ENCODE measurements around the gene NPAS2.

Gene NPAS2

DNA sequence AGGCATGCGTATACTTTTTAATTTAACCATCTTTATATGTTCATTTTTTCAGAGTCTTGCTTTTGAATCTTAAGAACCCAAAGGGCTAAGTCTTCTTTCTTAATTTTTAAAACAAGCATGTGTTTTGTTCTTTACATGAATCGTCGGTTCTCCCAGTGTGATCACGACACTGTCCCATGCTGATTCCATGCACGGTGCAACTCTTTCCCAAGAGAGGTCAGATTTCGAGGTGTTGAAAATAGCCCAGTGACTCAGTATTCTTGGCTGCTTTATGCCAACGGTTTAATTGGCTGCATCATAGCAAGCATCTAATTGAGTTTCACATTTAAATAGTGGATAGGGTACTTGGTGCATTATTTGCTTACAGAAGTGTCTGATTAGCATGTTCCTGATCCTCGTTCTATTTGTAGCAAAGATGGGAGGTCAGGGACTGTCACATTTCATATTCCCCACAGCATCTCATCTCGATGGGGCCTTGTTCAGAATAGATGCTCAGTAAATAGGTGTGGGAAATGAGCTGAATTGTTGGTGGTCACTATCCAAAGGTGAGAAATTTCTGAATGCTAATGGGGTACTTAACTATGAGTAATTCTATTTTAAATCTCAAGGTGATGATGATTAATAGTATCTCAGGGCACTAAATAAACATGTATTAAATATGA lies 2.8 kb downstream of the NPAS2 start:
- no peak for DNase-seq

GRCh38 chr2:100823665-100824438 lies 3.9 kb downstream of the NPAS2 start:
- no peak for DNase-seq

DNA sequence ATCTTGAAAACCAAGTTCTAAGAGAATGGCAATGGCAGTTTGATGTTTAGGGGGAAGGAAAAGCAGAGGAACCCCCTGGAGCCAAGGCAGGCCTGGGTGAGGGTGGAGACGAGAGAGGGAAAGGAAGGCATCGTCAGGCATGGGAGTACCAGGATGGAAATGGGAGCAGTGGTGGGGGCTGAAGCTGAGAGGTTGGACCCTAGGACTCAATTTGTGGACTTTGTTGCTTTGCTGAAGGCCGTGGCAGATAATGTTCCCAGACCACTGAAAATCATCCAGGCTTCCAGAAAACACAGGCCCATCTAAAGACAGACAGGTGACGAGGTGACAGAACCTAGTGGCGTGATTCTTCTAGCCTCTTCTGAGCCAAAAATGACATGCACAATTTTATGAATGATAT lies 4.9 kb downstream of the NPAS2 start:
- no peak for DNase-seq

GRCh38 chr2:100826494-100826893 lies 6.6 kb downstream of the NPAS2 start:
- DNase-seq: no peak

- no peak for DNase-seq
Measured at GRCh38 chr2:100831158-100831750, 11.3 kb downstream of the NPAS2 start.

DNA sequence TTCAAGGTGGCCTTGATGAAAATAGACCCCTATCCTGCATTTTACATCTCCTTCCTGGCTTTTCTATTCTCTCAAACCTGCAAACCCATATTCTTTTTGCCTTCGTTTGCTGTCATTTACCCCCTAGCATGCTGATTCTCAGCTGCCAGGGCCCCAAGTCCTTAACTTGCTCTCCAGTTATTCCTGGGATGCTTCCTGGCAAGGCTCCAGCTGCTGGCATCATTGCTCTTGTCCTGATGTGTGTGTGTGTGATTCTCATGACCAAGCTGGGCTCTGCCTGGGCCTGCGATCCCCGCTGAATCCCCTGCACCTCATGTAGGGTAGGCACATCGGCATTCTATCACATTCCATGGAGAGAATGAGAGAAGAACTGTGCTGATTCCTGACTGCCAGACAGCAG lies 11.9 kb downstream of the NPAS2 start:
- DNase-seq: no peak

DNA sequence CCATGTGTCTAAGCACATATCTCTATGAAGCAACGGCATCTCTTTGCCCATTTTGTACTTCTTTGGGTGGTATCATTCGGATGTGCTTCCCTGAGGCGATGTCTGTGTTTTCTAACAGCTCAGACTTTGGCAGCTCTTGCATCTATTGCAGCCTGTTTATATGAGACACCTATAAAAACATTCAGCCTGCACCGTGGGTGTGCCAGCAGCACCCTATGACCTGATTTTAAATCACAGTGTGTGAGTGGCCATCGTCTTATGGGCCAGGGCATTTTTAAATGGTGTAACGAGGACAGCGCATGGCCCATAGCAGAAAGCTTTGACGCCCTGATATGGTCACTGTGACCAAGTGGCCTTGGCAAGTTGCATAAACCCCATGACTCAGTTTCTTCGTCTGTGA lies 12.9 kb downstream of the NPAS2 start:
- no peak for DNase-seq

GRCh38 chr2:100833331-100833730 lies 13.4 kb downstream of the NPAS2 start:
- no peak for DNase-seq

GRCh38 chr2:100834221-100834620 lies 14.3 kb downstream of the NPAS2 start:
- DNase-seq: no peak

DNA sequence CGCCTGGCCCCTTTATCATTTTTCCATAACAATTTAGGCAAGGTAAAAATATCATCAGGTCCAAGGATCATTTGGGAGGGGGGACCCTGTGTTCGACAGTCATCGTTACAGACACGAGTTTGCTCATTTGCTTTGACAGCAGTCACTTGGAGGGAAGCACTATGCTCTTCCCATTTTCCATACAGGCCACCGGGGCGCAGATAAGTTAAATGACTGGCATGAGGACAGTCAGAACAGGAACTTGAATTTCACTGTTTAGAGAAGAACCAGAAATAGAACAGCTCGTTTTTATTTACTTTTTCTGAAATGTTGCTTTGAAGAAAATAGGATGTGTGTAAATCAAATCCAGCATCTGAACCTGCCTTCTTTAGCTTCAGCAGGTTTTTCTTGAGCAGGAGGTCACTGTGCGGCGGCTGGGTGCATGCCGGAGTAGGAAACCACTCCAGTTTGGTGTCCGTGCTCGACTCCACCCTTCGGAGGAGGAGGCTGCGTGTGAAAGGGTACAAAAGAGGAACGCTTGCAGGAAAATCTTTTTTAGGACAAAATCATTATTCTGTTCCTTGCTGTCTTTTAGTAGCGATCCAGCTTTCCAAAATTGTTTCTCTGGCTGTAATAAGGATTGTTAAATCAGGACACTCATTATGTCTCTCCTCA lies 15.2 kb downstream of the NPAS2 start:
- no peak for DNase-seq

GRCh38 chr2:100840519-100840918 lies 20.6 kb downstream of the NPAS2 start:
- no peak for DNase-seq

DNA sequence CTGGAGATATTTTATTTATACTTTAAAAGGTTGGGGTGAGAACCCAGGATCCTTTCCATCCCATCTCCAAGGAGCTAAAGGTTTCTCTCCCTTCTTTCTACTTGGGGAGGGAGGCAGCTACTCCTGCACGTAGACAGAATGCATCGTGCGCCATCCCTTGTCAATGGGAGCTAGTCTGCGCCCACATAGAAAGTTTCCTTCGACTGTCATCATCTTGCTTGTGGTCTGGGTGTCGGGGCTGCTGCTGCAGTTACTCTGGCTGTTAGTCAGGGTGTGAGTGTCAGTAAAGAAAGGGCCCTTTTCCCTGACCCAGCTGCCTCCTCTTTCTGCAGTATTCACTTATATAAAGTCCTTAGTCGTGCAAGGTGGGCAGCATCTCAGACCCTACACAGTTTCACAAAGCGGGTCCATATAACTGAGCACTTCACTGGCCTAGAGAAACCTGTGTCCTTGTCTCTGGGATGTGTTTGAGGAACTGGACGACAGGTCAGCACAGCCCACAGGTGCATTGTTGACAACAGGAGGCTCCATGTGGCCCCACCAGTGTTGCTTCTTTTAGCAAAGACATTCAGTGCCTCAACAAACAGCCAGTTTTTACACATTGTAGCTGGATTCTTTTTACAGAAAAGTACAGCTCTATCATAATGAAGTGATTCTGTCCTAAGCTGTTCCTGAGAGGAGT lies 22.4 kb downstream of the NPAS2 start:
- no peak for DNase-seq

DNA sequence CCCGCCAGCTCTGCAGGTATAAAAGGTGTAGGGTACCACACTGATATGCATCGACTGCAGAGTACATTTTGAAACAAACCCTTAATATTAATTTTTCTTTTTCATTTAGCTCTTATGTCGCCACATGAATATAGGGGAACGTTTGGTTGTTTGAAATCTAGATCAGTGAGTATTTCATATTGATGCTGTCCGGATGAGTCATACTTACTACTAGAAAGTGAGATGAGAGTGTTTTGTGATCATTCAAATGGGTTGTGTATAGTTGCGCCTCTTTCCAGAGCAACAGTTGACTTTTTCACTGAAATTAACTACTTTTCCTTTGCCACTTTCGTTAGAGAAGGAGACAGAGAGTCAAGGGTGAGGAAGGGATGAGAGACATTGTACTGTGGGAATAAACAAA lies 24.6 kb downstream of the NPAS2 start:
- DNase-seq: no peak

DNA sequence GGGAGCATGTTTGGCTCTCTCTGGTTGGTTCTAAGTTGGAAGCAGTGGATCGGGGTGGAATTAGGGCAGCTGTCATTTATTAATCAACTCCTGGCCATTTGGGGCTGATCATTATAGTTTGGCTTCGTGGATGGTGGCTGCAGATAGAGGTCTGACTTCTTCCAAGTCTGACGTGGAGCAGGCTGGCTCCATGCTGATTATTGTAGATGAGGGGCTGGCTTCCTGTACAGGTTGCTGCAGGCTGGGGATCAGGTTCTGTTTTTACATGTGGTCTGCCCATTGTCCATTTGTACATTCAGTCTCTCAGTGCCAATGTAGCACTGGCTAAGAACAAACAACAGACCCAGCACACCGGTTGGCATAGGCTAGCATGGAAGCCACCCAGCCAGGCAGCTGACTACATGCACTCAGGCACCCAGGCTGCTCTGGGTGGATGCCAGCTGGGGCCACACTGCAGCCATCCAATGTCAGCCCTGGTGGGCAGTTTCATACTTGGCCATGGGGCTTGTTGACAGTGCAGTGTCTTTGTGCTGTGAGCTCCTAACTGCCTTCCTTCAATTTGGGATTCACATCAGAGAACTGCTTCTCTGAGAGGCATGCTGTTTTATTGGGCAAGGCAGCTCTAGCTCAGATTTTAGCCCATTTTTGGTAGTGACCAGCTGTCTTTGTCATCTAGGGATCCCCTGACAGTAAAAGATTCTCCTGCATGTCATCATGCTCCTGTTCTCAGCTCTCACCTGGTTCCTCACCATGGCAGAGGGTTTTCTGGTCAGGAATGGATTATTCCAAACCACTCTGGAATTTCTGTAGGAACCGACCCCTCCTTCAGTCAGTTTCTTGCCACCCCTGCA lies 25.4 kb downstream of the NPAS2 start:
- no peak for DNase-seq

DNA sequence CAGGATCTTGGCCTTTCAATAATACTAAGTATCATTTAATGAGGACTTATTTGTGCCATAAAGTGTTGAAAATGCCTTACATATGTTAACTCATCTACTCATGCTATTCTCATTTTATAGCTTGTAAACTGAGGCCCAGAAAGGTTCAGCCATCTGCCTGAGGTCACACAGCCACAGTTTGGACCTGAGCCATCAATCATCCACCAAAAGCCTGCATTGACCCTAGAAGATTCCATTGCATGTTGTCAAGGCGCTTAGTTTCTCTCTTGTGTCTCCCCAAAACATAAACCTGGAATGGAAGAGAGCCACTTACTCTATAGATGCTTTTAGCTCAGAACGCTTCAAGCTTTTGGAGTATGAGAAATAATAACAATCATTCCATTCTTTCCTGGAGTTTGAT lies 26.8 kb downstream of the NPAS2 start:
- DNase-seq: no peak

DNA sequence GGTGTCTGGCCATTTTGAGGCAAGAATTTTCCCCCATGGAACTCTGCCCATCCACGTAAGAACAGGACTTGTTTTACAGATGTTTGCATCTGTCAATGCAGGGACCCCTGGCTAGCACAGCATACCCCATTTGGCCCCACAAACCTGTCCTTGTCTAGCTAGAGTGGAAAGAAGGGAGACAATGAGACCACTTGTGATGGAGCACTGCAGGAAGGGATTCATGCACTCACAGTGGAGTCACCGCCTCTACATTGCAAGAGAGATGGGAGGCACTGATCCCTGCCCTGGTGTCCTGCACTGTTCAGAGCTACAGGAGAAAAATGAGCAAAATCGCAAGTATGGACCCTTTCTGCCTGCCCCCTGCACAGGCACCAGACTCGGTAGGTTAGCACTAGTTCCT lies 32.5 kb downstream of the NPAS2 start:
- DNase-seq: no peak

DNA sequence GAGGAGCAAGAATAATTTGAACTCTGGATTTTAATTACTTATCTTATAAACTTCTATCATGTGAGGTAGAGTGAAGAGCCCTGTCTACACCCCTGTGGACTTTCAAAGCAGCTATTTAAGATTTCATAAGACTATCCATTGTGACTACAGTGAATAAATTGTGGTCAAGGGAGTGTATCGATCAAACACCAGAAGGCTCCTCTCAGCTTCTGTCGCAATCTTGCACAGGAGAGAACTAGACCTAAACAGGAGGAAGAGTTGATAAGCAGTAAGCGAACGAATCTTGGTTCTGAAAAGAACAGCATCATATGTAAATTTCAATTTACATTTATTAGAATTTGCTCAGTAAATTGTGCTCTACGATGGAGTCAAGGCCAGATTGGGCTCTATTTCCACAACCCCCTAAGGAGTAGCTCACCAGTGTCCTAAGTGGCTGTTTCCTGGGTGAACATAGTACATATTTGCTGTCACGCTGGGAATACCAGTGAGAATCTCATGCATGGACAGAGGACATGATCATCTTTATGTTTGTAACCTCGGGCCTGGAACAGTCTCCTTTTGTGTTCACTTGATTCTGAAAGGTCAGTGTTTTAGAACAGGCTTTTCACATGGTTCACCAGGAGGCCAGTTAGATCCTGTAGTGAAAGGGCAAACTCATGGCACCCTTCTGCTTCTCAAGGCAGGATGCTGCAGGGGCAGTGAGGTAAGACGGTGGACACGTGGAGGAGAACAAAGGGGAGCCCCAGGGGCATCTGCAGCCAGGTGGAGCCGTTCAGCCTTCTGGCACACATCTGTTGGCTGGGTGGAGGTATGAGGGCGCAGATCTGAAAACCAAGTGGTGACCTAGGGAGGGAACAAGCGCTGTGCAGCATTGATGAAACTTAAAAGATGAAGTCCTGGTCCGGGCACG lies 33.3 kb downstream of the NPAS2 start:
- DNase-seq: no peak

GRCh38 chr2:100853909-100854810 lies 34.2 kb downstream of the NPAS2 start:
- no peak for DNase-seq

DNA sequence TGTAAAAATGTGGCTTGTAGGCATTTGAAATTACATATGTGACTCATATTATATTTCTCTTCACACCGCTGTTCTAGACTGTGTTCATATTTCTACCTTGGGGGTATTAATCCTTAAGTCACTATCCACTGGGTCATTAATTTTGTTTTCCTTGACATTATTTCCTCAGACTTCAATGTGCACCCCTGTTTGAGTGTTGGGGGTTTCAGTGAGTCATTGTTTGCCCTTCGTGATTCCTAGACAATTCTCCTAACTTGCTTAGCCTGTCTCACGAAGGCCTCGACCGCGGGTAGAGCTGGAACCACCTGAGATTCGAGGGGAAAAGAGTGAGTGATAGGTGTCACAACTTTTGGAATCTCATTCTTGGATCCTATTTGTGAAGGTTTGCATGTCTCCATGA lies 35.1 kb downstream of the NPAS2 start:
- DNase-seq: no peak

DNA sequence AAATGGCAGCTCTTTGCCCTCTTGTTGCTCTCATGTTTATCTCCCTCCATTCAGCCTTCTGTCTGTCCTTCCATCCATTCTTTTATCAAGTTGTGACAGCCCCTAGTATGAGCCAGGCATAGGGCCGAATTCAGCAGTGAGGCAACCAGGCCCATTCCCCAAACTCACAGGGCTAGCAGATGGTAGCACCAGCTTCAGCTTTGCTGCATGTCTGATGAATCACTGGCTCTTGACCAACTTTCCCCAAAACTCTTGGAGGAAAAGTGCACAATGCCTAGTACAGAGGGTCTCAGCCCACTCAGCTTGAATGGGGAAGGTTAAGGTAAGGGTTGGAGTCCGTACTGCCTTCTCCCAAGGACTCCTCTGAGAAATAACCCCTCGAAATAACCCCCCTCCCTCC lies 35.7 kb downstream of the NPAS2 start:
- DNase-seq: no peak
